Articular chondrocyte of knee joint (primary cell): ENCODE measurements around the gene HS1BP3. TPM values are rescaled to one million over a fixed set of nuclear protein-coding genes. Genes with fewer than 3 reads are reported as not detected.

ENCODE experiments used
- total RNA-seq: library from RNA; depleted of rRNA; stranded (reverse); fragments of >200 nt; gene quantifications from 2 replicates; pipeline ENCODE4 v1.2.3, GENCODE V29; 2012

HS1BP3 gene
- total RNA-seq, result 25.9 and 31.6 TPM in 2 replicates

GRCh38 chr2:20650877-20651730, at the start of gene HS1BP3:
Gene HS1BP3 (minus strand): TSS chr2:20651098. CDS start chr2:20651063, 35 bp downstream.

GRCh38 chr2:20666304-20667150, 15.6 kb upstream of the HS1BP3 start, which contains the start of gene GDF7:
Gene GDF7 (plus strand): TSS chr2:20667144. CDS start chr2:20667240, 96 bp downstream.

Other genes starting within 250 kb of the HS1BP3 start
- 211 and 229 TPM in 2 replicates for gene RHOB, start 204.0 kb downstream of the HS1BP3 start, total RNA-seq
- 0.76 and 0.91 TPM in 2 replicates for gene GDF7, start 16.0 kb upstream of the HS1BP3 start, total RNA-seq
- gene LDAH, start 172.0 kb upstream of the HS1BP3 start, total RNA-seq, result 20.4 and 22.9 TPM in 2 replicates